Panc1 (cell line): Measurements from ENCODE around the gene INTS13. TPM values are rescaled to one million over a fixed set of nuclear protein-coding genes. Genes with fewer than 3 reads are reported as not detected.

Experiments used
- ATAC-seq: fragments of 200-7000 bp; cut with Tn5 transposase; 2 replicates; pipeline ENCODE4 v1.9.1; 2020; ENCODE audit warnings: mild to moderate bottlenecking, moderate library complexity
- BruUV-seq: library from RNA; stranded (reverse); fragments of 400-500 nt; replicated peaks from 2 replicates; lab custom pipeline; 2021; lab: Mats Ljungman, UMichigan
- CTCF ChIA-PET: fragments of 300-600 bp; sonication (Branson Sonifier 250); formaldehyde crosslinking; loops from one replicate; lab custom pipeline; 2022; ENCODE audit warnings: antibody characterized with exemption; lab: Charles Lee
- POLR2A ChIA-PET: fragments of 300-600 bp; sonication (Branson Sonifier 250); formaldehyde crosslinking; loops from one replicate; lab custom pipeline; 2022; ENCODE audit warnings: antibody characterized with exemption; lab: Charles Lee
- DNase-seq: peaks from one replicate; pipeline ENCODE4 v3.0.0-alpha.2; 2010; ENCODE audit warnings: low read depth, low spot score
- H3K27ac ChIP-seq: 2 replicates; pipeline ENCODE4 v1.5.1; 2011; ENCODE audit warnings: mild to moderate bottlenecking, low read length, inconsistent platforms
- H3K27me3 ChIP-seq: fragments of 200-500 bp; sonication (Bioruptor generic); 2 replicates; pipeline ENCODE4 v1.6.0; 2014; ENCODE audit warnings: low read length, inconsistent platforms; ENCODE audit not compliant: control insufficient read depth, insufficient read depth
- H3K36me3 ChIP-seq: fragments of 200-500 bp; sonication (Bioruptor generic); 2 replicates; pipeline ENCODE4 v1.5.1; 2014; ENCODE audit warnings: inconsistent platforms, mild to moderate bottlenecking, low read length, moderate library complexity; ENCODE audit not compliant: control insufficient read depth, insufficient read depth
- H3K4me1 ChIP-seq: 2 replicates; pipeline ENCODE4 v1.5.1; 2011; ENCODE audit warnings: inconsistent platforms, mild to moderate bottlenecking, low read length, moderate library complexity; ENCODE audit not compliant: control insufficient read depth, insufficient read depth
- H3K4me3 ChIP-seq, 2 experiments: 2 replicates each; pipeline ENCODE4 v1.5.1; 2011 to 2012; ENCODE audit warnings: low read depth in 2 of 2, low read length in 2 of 2, mild to moderate bottlenecking in 2 of 2, inconsistent platforms in 1 of 2, moderate library complexity in 1 of 2
- H3K9me3 ChIP-seq: fragments of 200-500 bp; sonication (Bioruptor generic); 2 replicates; pipeline ENCODE4 v1.5.1; 2014; ENCODE audit warnings: low read depth, mild to moderate bottlenecking, inconsistent platforms, low read length, moderate library complexity; ENCODE audit not compliant: control insufficient read depth, insufficient read depth
- CTCF ChIP-seq: fragments of 450-650 bp; IDR thresholded peaks from 2 replicates; pipeline ENCODE4 v1.5.1; 2017; ENCODE audit warnings: mild to moderate bottlenecking
- POLR2AphosphoS5 ChIP-seq: IDR thresholded peaks from 2 replicates; pipeline ENCODE4 v1.6.1; 2012; ENCODE audit warnings: mild to moderate bottlenecking, low read depth, low read length, moderate library complexity
- REST ChIP-seq, 2 experiments: IDR thresholded peaks; 2 replicates each; pipeline ENCODE4 v1.6.1; 2011 to 2012; ENCODE audit warnings: low read depth in 2 of 2, control low read depth in 1 of 2, low read length in 1 of 2, mild to moderate bottlenecking in 1 of 2, moderate library complexity in 1 of 2; ENCODE audit not compliant: insufficient read depth in 1 of 2
- SIN3A ChIP-seq: IDR thresholded peaks from 2 replicates; pipeline ENCODE4 v1.6.1; 2012; ENCODE audit warnings: low read depth, mild to moderate bottlenecking, low read length, moderate library complexity, borderline replicate concordance; ENCODE audit not compliant: insufficient read depth
- TCF7L2 ChIP-seq: IDR thresholded peaks from 2 replicates; pipeline ENCODE4 v1.6.1; 2011; ENCODE audit warnings: mild to moderate bottlenecking, low read depth, low read length, inconsistent platforms
- in situ Hi-C: cut with HindIII; loops from 2 replicates; pipeline ENCODE4 v1.10.0; 2016; ENCODE audit warnings: low sequenced_read_pairs, low pct_unique_long_range_greater_than_20kb
- intact Hi-C: fragments of 100-400 bp; cut with micrococcal nuclease; formaldehyde crosslinking; loops from one replicate; pipeline ENCODE4 v1.10.0; 2022; ENCODE audit not compliant: unreplicated experiment
- total RNA-seq: library from RNA; stranded (reverse); gene quantifications from one replicate; pipeline ENCODE4 v1.2.1, GENCODE V29; 2021; ENCODE audit not compliant: unreplicated experiment

The INTS13 gene
- total RNA-seq, 1 experiment from 2014 or later, result 55.9 TPM

- in situ Hi-C loops (no loop called here), intact Hi-C loops (loop anchor here (5.0 kb wide), 1 partner anchor 75 kb away; the partner anchor contains the start of gene TM7SF3)
- no peak for TF ChIP-seq TCF7L2
- no peak for TF ChIP-seq POLR2AphosphoS5
- TF ChIP-seq SIN3A, result 0 out of 2 replicates have a peak, but pooled peaks have one; percentile 15
- TF ChIP-seq CTCF, result no peak
- DNase-seq (no peak), ATAC-seq (no peak)
- POLR2A ChIA-PET, result no interaction called here
- H3K4me3 ChIP-seq, result peak overlapping the region; percentile 98
- H3K9me3 ChIP-seq, result no peaks in the 10 kb centered on the region
- no peaks in the 10 kb centered on the region for H3K27me3 ChIP-seq
- peak overlapping the region; percentile 98 for H3K27ac ChIP-seq
- H3K36me3 ChIP-seq, result peaks cover 12% of the 10 kb centered on the region
- H3K4me1 ChIP-seq, result peaks cover 40% of the 10 kb centered on the region
- no TSS peak for BruUV-seq
- CTCF ChIA-PET, result no interaction called here
Measured at GRCh38 chr12:26937443-26937862, 328 bp downstream of the INTS13 start.

- Histone ChIP-seq H3K4me1 (peaks cover 40% of the 10 kb centered on the region), H3K9me3 (no peaks in the 10 kb centered on the region), H3K4me3 (peak overlapping the region; percentile 98), H3K36me3 (peaks cover 14% of the 10 kb centered on the region), H3K27ac (peak overlapping the region; percentile 98), H3K27me3 (no peaks in the 10 kb centered on the region)
- 0 out of 2 replicates have a peak, but pooled peaks have one; percentile 17 for TF ChIP-seq SIN3A
- no peak for TF ChIP-seq POLR2AphosphoS5
- TSS peak; percentile 65 for BruUV-seq
- intact Hi-C loops (loop anchor here (5.0 kb wide), 1 partner anchor 76 kb away; the partner anchor contains the start of gene TM7SF3), in situ Hi-C loops (no loop called here)
- ChIA-PET CTCF (no interaction called here), POLR2A (no interaction called here)
- ATAC-seq (no peak), DNase-seq (no peak)
Measured at GRCh38 chr12:26936559-26937442, 980 bp downstream of the INTS13 start.

- CTCF ChIA-PET, result no interaction called here
- in situ Hi-C loops, result no loop called here
- BruUV-seq, result no TSS peak
Measured at GRCh38 chr12:26935636-26936378, 2.0 kb downstream of the INTS13 start.

More at GRCh38 chr12:26935636-26936378, 2.0 kb downstream of the INTS13 start:
- peaks cover 34% of the 10 kb centered on the region for H3K4me1 ChIP-seq
- TF ChIP-seq TCF7L2, result no peak
- TF ChIP-seq CTCF, result no peak
- TF ChIP-seq POLR2AphosphoS5, result no peak
- no peak for TF ChIP-seq SIN3A
- TF ChIP-seq REST (IDR thresholded peaks at IDR 0.05; ENCODE audit: insufficient read depth in 1 of 2, low read depth in 2 of 2, low read length in 1 of 2), result no peak
- peaks cover 14% of the 10 kb centered on the region for H3K36me3 ChIP-seq
- POLR2A ChIA-PET, result interaction anchor here (0.6 kb wide), 1 partner anchor 17 kb away, joined by 14 read pairs; no protein-coding TSS in a partner anchor
- H3K27me3 ChIP-seq, result no peaks in the 10 kb centered on the region
- intact Hi-C loops, result loop anchor here (5.0 kb wide), 1 partner anchor 76 kb away; the partner anchor contains the start of gene TM7SF3
- ATAC-seq, result no peak
- peak overlapping the region; percentile 31 to 98 for H3K4me3 ChIP-seq
- H3K9me3 ChIP-seq, result no peaks in the 10 kb centered on the region
- H3K27ac ChIP-seq, result peak overlapping the region; percentile 98; the same call in 1 of the 2 replicates
- no peak for DNase-seq
